ENCODE results near the gene GPR119. TPM values are rescaled to one million over a fixed set of nuclear protein-coding genes. Genes with fewer than 3 reads are reported as not detected.

GPR119 gene
- total RNA-seq = not detected in 2 replicates

DNA sequence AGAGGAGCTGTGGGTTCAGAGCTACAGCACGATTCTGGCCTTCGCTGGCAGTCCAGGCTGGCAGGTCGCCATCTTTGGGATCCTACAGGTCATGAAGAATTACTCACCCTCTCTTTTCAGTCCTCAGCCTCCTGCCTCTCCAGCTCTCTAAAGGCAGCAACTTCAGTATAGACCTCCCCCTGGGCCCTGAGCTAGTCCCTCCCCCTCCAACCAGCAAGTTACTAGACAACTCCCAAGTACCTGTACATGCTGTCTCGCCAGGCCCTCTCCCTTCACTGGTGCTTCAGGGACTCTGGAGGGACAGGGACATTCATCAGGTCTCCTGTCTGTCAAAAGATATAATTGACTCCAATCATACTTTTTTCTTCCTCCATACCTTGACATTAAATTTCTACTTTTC is at the start of gene GPR119:
TSS of gene GPR119 (minus strand) at position 155 of the 400 bp plus-strand sequence. CDS start 227 bp downstream, outside the sequence.

DNA sequence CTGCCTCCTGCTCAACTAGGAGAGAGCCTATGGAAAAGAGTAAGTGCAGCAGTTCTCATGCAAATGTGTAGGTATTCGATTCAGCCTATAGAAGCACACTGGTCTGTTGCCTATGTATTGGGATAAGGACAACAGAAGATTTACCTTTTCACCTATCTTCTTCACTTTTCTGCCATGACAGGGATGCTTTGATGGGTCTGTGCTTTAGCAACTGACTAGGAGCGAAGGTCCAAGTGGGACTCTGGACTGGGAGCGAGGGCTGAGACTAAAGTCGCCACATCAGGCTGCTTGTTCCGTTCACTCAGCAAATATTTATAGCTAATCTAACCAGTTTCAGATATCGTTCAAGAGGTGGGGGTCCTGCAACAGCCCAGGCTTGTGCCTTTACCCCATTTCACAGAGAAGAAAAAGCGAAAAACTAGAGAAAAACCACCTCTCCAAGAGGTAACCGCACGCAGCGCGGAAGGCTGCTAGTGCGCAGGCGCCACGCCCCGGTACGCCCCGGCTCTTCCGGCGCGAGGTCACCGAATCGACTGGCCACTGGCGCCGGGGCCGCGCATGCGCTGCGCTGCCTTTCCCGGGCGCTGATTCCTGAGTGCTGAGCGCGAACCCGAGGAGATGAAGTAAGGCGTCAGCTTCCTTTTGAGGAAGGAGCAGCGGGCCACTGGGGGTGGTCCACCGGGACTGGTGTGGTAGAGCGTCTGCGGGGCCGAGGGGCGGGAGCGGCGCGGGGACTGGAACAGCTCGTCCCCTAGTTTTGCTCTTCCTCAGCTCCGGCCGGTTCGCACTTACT is 16.1 kb upstream of the GPR119 start, which contains the start of gene RBMX2:
TSS of gene RBMX2 (plus strand) at position 573 of the 793 bp plus-strand sequence. CDS start at position 619, 46 bp downstream.

DNA sequence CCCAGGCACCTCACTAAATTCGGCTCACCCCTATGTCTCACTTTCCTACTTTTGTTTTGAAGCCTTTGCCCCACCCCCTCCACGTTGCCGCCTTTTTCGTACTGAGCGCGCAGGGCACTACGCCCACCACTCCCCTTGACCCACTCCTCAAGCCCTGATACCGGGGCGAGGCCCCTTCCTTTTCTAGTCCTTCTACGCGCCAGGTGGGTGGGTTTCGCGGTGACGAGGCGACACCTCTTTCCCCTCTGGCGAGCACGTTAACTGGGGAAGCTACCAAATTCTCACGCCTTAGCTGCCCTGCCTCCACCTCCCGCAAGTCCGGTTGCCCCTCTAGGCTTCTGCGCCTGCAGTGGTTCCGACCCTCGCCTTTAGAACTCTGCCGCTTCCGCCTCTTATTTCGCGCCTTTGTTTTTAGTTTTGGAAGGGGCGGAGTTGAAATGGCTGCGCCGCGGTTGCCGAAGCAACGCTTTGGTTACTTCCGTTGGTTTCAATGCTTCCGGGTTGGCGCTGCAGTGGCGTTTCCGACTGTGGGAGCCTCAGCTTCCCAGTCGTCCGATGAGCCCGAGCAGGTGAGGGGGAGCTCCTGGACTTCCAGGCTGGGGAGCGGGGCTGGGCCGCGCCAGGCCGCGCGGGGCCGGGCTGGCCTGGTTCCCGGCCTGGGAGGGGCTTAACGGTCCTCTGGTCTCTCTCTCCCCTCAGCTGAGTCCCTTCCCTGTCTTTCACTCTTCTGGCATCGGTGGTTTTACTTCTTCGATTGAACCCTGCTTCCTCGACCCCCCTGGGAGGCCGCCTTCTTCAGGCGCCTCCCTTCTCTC is 45.9 kb downstream of the GPR119 start, which contains the start of gene SLC25A14:
TSS of gene SLC25A14 (plus strand) at position 512 of the 815 bp plus-strand sequence. CDS start 360 bp downstream, outside the sequence.

Other genes with a start within 250 kb of the GPR119 start
- gene AIFM1, start 219.8 kb downstream of the GPR119 start, total RNA-seq = 18.1 and 23.7 TPM in 2 replicates
- gene RAB33A, start 213.7 kb downstream of the GPR119 start, total RNA-seq = 1.8 and 9.8 TPM in 2 replicates
- 2.4 and 4.1 TPM in 2 replicates for gene ZNF280C, start 116.8 kb downstream of the GPR119 start, total RNA-seq
- gene SLC25A14, start 45.8 kb downstream of the GPR119 start, total RNA-seq = 11.5 and 12.2 TPM in 2 replicates
- 16.5 and 22.0 TPM in 2 replicates for gene RBMX2, start 16.3 kb upstream of the GPR119 start, total RNA-seq

Data from smooth muscle cell of the umbilical artery (primary cell).